ENCODE results near the gene CD9. TPM values are rescaled to one million over a fixed set of nuclear protein-coding genes. Genes with fewer than 3 reads are reported as not detected.

The CD9 gene
- total and polyA plus RNA-seq, 2 donors (not counting 1 experiment from before 2014, with no cell fraction given) = 520 to 856 TPM

GRCh38 chr12:6202846-6203245, 2.6 kb downstream of the CD9 start:
- H3K4me1 ChIP-seq (ENCODE audit: control insufficient read depth, extremely low read depth, insufficient read depth, low read length) = peaks cover 8% of the 10 kb centered on the region
- peaks cover 2% of the 10 kb centered on the region for H3K36me3 ChIP-seq (ENCODE audit: control insufficient read depth, insufficient read depth, low read length)
- no peak for DNase-seq (ENCODE audit: low read depth in 2 of 2)
- H3K27ac ChIP-seq (ENCODE audit: insufficient read depth, low read length) = peak overlapping the region; percentile 13
- TF ChIP-seq, protein P1, sequence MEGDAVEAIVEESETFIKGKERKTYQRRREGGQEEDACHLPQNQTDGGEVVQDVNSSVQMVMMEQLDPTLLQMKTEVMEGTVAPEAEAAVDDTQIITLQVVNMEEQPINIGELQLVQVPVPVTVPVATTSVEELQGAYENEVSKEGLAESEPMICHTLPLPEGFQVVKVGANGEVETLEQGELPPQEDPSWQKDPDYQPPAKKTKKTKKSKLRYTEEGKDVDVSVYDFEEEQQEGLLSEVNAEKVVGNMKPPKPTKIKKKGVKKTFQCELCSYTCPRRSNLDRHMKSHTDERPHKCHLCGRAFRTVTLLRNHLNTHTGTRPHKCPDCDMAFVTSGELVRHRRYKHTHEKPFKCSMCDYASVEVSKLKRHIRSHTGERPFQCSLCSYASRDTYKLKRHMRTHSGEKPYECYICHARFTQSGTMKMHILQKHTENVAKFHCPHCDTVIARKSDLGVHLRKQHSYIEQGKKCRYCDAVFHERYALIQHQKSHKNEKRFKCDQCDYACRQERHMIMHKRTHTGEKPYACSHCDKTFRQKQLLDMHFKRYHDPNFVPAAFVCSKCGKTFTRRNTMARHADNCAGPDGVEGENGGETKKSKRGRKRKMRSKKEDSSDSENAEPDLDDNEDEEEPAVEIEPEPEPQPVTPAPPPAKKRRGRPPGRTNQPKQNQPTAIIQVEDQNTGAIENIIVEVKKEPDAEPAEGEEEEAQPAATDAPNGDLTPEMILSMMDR (conservative IDR thresholded peaks at IDR 0.05 in 1 of 2, IDR thresholded peaks at IDR 0.05 in 1 of 2; ENCODE audit: low read depth in 1 of 2, low read length in 2 of 2) = no peak
- TF ChIP-seq EZH2 (IDR thresholded peaks at IDR 0.05; ENCODE audit: low read length, missing control alignments) = no peak
- no peaks in the 10 kb centered on the region for H4K20me1 ChIP-seq (ENCODE audit: control insufficient read depth, extremely low read depth, insufficient read depth, low read length)
- H3K4me3 ChIP-seq (replicated peaks in 1 of 4; ENCODE audit: control extremely low read depth in 1 of 4, insufficient read depth in 1 of 4, low read depth in 3 of 4, low read length in 4 of 4) = peak overlapping the region in 2 of 4 experiments; percentile 53 to 92
- H3K9me3 ChIP-seq (ENCODE audit: control insufficient read depth, insufficient read depth, low read depth, low read length) = no peaks in the 10 kb centered on the region
- H3K79me2 ChIP-seq (ENCODE audit: control insufficient read depth, insufficient read depth, low read length) = peaks cover 69% of the 10 kb centered on the region
- no peaks in the 10 kb centered on the region for H3K27me3 ChIP-seq (ENCODE audit: control insufficient read depth, insufficient read depth, low read length)
- no peak overlapping the region for H3K9ac ChIP-seq (ENCODE audit: insufficient read depth, low read length)
- no peak overlapping the region for H2AFZ ChIP-seq (ENCODE audit: low read length)
- peak overlapping the region; percentile 83 for H3K4me2 ChIP-seq (ENCODE audit: extremely low read depth, insufficient read depth, low read length)

- Histone ChIP-seq H3K27ac (ENCODE audit: insufficient read depth, low read length) (no peak overlapping the region), H3K36me3 (ENCODE audit: control insufficient read depth, insufficient read depth, low read length) (peaks cover 2% of the 10 kb centered on the region), H3K9me3 (ENCODE audit: control insufficient read depth, insufficient read depth, low read depth, low read length) (no peaks in the 10 kb centered on the region), H4K20me1 (ENCODE audit: control insufficient read depth, extremely low read depth, insufficient read depth, low read length) (no peaks in the 10 kb centered on the region), H2AFZ (ENCODE audit: low read length) (no peak overlapping the region), H3K4me1 (ENCODE audit: control insufficient read depth, extremely low read depth, insufficient read depth, low read length) (peaks cover 8% of the 10 kb centered on the region), H3K9ac (ENCODE audit: insufficient read depth, low read length) (no peak overlapping the region), H3K4me3 (replicated peaks in 1 of 4; ENCODE audit: control extremely low read depth in 1 of 4, insufficient read depth in 1 of 4, low read depth in 3 of 4, low read length in 4 of 4) (peak overlapping the region in 1 of 4 experiments; percentile 92), H3K27me3 (ENCODE audit: control insufficient read depth, insufficient read depth, low read length) (no peaks in the 10 kb centered on the region), H3K79me2 (ENCODE audit: control insufficient read depth, insufficient read depth, low read length) (peaks cover 73% of the 10 kb centered on the region), H3K4me2 (ENCODE audit: extremely low read depth, insufficient read depth, low read length) (peak overlapping the region; percentile 83)
- TF ChIP-seq, protein P1 (conservative IDR thresholded peaks at IDR 0.05 in 1 of 2, IDR thresholded peaks at IDR 0.05 in 1 of 2; ENCODE audit: low read depth in 1 of 2, low read length in 2 of 2) = no peak
- no peak for TF ChIP-seq EZH2 (IDR thresholded peaks at IDR 0.05; ENCODE audit: low read length, missing control alignments)
- DNase-seq (ENCODE audit: low read depth in 2 of 2) = no peak
Observed at GRCh38 chr12:6203601-6204000, 3.4 kb downstream of the CD9 start.

GRCh38 chr12:6204533-6205143, 4.4 kb downstream of the CD9 start:
- peak overlapping the region in 1 of 4 experiments; percentile 27 for H3K4me3 ChIP-seq (replicated peaks in 1 of 4; ENCODE audit: control extremely low read depth in 1 of 4, insufficient read depth in 1 of 4, low read depth in 3 of 4, low read length in 4 of 4)
- no peaks in the 10 kb centered on the region for H4K20me1 ChIP-seq (ENCODE audit: control insufficient read depth, extremely low read depth, insufficient read depth, low read length)
- H3K9ac ChIP-seq (ENCODE audit: insufficient read depth, low read length) = no peak overlapping the region
- H3K4me1 ChIP-seq (ENCODE audit: control insufficient read depth, extremely low read depth, insufficient read depth, low read length) = peaks cover 8% of the 10 kb centered on the region
- H3K27ac ChIP-seq (ENCODE audit: insufficient read depth, low read length) = no peak overlapping the region
- H3K4me2 ChIP-seq (ENCODE audit: extremely low read depth, insufficient read depth, low read length) = peak overlapping the region; percentile 62
- no peaks in the 10 kb centered on the region for H3K27me3 ChIP-seq (ENCODE audit: control insufficient read depth, insufficient read depth, low read length)
- H2AFZ ChIP-seq (ENCODE audit: low read length) = no peak overlapping the region
- no peaks in the 10 kb centered on the region for H3K9me3 ChIP-seq (ENCODE audit: control insufficient read depth, insufficient read depth, low read depth, low read length)
- no peak for DNase-seq (ENCODE audit: low read depth in 2 of 2)
- H3K79me2 ChIP-seq (ENCODE audit: control insufficient read depth, insufficient read depth, low read length) = peaks cover 77% of the 10 kb centered on the region
- TF ChIP-seq EZH2 (IDR thresholded peaks at IDR 0.05; ENCODE audit: low read length, missing control alignments) = no peak
- TF ChIP-seq, protein P1 (conservative IDR thresholded peaks at IDR 0.05 in 1 of 2, IDR thresholded peaks at IDR 0.05 in 1 of 2; ENCODE audit: low read depth in 1 of 2, low read length in 2 of 2) = no peak
- peaks cover 2% of the 10 kb centered on the region for H3K36me3 ChIP-seq (ENCODE audit: control insufficient read depth, insufficient read depth, low read length)

Data from fibroblast of lung (primary cell).